HG03064 (cell line): ENCODE measurements around the gene LRRC2.
"Not testable (repeated sequence)": the region's sequence is repeated elsewhere in the genome, so short reads cannot be mapped to it uniquely, and the experiment has no call there.

Experiments
- ATAC-seq: cut with Tn5 transposase; IDR thresholded peaks from one replicate; pipeline ENCODE4 v1.9.1; 2021; ENCODE audit warnings: low read depth; ENCODE audit not compliant: unreplicated experiment

The LRRC2 gene

DNA sequence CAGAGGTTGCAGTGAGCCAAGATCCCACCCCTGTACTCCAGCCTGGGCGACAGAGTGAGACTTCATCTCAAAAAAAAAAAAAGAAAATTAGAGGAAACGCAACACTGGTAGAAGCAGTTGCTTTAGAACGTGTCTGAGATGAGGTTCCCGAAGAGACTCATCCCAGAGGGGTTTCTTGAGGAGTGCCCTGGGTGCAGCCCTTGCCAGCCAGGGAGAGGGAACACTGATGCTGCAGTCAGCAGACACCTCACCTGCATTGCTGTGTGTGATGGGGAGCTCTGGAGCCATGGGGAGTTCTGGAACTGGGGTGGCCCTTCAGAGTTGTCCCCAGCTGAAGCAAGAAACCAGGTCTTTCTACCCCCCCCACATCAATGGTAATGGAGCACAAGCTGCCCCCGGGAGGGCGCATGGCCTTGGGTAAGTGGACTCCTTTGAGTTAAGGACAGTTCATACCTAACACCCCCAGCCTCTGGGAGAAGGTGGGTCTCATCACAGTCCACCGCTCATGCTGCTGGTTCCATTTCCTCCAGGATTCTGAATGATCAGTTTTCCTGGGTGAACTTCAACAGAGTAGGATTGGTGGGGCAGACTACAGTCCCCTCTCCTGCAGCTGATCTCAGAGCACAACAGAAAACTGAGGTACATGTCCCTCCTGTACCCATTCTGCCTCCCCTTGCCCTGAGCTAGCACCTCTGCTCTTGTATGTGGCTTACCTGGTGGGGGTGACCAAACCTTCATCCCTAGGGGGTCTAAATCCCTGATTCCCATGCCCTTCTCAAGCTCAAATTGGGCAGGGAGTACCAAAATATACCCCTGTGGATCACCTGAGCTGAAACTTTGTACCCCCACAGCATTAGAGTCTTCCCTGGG is 18.7 kb upstream of the LRRC2 start:
- ATAC-seq = no peak

DNA sequence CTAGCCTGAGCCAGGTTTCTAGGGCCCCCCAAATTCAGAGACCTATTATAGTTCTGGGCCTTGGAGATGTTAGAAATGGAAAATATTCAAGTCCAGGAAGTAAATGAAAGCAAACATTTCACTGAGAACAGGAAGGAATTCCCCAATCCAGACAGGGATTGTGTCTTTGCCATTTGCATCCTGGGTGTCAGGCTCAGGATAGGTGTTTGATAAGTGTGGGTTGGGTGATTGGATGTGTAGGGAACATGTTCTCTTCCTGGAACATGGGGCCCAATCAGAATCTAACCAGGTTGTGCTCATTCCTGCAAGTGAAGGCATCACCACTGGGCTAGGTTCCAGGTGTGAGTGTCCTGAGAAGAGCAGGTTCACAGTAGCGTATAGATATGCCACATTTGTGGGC is 14.6 kb upstream of the LRRC2 start:
- ATAC-seq = no peak

DNA sequence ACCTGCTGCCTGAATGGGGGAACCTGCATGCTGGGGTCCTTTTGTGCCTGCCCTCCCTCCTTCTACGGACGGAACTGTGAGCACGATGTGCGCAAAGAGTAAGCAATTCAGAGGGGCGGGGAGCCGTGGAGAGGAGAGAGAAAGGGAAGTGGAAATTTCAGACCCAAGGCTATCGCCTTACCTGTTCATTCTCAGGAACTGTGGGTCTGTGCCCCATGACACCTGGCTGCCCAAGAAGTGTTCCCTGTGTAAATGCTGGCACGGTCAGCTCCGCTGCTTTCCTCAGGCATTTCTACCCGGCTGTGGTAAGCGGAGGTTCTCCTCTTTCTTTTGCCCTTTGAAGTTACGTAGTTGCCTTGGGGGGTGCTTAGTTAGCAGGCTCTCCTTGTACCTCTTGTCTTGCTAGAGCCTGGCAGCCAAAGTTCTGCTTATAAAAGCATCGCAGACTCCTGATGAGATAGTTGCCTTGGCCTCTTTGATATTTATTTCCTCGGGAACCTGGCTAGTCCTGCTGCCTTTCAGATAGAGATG is 13.7 kb upstream of the LRRC2 start:
- ATAC-seq = no peak

DNA sequence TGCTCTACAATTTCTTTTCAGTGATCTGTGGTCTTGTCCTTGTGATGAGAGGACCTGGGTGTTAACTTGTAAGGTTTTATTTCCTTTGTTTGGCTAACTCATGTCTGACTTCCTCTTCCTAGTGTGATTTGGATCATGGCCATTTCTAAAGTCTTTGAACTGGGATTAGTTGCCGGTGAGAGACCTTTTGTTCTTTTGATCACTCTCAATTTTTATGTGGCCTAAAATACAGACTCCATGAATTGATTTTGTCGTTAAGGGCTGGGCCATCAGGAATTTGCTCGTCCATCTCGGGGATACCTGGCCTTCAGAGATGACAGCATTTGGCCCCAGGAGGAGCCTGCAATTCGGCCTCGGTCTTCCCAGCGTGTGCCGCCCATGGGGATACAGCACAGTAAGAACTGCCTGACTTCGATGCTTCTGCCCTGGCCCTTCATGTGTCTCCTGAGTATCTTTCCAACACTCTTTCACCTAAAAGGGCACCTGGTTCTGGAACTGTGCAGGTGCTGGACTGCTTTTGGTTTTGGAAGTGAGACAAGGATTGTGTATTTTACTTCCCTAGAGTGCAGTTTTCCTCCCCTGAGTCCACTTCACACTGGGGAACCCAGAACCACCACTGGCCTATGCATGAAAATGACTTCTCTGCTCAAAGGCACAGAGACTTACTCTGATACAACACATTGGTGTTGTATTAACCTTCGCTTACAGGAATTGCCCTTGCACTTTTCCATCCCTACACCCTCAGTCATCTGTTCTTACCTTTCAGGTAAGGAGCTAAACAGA is 13.1 kb upstream of the LRRC2 start:
- ATAC-seq = no peak

DNA sequence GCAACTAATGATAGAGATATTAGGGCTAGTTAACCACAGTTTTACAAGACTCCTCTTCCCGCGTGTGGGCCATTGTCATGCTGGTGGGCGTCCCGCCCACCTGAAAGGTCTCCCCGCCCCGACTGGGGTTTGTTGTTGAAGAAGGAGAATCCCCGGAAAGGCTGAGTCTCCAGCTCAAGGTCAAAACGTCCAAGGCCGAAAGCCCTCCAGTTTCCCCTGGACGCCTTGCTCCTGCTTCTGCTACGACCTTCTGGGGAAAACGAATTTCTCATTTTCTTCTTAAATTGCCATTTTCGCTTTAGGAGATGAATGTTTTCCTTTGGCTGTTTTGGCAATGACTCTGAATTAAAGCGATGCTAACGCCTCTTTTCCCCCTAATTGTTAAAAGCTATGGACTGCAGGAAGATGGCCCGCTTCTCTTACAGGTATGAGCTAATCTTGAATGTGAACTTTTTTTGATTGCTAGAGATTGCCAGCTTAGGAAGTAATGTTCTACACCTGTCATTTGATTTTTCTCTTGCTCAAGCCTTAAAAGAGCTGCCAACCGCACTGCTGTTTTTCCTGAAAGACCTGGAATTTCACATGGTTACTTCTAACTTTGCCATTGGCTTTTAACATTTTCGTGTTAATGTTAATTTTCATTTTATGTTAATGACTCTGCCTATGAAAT is 11.6 kb upstream of the LRRC2 start:
- not testable (repeated sequence) for ATAC-seq

DNA sequence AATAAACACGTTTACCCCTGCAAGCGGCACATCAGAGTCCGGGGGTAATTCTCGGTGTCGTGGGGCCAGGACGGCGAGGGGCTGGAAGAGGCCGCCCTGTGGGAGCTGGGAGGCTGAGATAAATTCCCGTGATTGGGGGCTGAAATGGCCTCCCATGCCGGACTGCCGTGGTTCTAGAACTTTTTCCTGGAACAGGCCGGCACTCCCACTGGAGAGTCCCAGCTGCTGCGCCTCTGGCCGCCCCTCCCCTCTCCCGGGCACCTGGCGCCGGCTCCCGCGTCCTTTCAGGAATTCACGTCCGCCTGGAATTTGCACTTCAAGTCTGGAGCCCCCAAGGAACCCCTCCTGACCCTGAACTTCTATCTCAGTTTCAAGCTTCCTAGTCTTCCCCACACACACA is 10.8 kb upstream of the LRRC2 start:
- no peak for ATAC-seq

DNA sequence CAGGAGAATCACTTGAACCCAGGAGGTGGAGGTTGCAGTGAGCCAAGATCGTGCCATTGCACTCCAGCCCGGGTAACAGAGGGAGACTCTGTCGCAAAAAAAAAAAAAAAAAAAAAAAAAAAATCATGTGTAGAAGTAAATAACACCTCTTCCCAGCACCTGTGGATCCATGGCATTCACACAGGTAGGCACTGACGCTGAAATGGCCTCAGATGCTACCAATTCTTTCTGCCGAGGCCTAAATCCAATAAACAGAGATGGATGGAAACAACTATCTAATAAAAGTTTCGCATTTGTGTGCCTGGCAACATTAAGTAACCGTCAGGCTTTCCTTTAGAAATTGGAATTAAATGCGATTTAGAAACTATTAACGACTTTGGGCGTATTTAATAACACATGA is 10.3 kb upstream of the LRRC2 start:
- ATAC-seq = no peak

DNA sequence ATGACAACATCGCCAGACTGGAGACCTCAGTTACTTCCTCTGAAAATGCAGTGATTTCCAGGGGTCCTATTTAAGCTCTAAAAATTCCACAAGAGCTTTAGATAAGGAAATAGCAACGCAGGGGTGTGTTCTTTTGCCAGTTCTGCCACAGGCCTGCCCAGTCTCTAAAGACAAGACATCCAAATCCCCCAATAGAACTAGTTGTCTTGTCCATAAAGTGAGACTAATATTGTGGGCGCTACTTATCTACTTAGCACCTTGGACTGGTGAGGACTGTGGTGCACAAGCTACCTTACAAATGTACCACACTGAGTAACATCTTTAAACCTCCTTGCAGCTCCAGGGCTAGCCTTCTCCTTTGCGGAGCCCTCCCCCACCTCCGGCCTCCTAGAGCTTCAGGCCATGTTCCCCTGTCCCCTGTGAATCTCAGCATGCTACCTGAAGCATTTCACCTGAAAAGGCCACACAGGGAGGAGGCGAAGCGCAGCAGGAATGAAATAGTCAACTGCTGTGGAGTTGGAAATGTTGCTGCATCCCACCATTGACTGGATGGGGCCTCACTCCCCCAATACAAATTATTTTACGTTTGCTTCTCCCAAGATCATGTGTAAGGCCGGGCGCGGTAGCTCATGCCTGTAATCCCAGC is 9.6 kb upstream of the LRRC2 start:
- no peak for ATAC-seq

DNA sequence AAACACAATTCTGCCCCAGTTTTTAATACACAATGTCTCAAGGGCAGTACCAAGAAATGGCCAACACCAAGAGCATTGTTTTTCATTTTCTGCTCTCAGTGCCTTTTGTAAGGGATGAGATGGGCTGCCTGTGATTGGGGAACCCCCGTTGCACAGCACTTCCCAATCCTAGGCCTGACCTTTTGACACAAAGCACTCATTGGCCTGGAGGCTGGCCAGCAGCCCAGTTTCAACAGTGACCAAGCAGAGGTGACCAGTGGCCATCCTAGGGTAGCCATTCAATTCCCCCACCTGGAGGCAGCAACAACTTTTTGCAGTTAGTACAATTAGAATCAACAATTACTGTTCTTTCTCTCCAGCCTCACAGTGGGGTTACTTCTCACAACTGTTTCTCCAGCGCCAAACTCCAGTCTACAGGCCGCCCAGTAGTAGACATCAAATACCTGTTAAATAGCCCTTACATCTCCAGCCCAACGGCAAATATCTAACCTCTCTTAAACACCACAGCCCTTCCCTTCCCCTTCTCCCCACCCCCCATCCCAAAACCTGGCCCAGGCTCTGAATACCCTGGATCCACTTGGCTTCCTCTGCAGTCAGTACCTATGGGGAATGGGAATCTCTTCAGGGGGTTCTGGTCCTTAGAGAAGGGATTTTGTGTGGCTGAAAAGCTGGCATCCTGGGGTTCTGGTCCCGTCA is 8.9 kb upstream of the LRRC2 start:
- no peak for ATAC-seq

DNA sequence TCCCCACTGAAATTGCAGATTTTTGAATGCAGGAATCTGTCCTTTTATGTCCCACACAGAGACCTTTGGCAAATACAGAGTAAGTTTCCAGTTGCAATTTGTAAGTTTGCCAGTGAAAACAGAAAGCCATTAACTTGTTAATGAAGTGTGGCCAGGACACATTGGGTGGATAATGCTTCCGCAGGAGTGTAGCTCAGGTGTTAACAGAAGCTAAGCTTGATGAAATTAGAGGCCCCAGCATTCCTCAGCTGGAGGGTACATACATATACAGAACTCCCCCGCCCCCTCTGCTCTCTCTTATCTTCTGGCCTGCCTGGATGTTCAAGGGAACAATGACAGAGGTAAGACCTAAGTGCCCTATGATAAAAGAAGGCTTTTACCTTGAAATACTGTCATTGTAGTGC is 8.1 kb upstream of the LRRC2 start:
- no peak for ATAC-seq

DNA sequence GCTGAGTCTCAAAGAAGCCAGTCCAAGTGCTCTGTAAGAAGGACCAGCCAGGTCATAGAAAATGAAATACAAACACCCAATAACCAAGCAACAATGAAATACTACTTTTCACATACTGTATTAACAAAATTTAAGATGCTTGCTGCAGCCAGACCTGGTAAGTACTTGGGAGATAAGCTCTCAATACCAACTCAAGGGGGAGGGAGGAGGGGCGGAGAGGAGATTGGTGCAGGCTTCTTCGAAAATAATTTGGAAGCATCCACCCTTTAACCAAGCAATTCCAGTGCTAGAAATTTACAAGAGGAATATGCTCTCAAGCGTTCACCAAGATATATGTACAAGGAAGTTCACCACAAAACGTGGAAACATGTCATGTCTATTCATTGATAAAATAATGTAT is 7.6 kb upstream of the LRRC2 start:
- no peak for ATAC-seq

DNA sequence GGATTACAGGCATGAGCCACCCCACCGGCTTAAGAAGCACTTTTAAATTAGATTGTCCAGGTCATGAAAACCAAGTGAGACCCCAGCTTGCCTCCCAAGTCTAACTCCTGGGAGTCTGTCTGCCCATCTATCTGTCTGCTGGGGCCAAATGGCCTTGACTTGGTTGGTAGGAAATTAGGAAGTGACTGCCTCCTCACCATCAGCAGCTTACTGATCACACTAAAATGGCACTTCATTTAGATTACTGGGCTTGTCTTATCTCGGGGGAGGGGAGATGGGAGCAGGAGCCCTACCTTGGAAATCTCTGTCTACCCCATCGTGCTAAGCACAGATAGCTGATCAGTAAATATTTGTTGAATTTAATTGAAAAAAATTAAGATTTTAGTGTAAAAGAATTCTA is 5.6 kb upstream of the LRRC2 start:
- no peak for ATAC-seq

DNA sequence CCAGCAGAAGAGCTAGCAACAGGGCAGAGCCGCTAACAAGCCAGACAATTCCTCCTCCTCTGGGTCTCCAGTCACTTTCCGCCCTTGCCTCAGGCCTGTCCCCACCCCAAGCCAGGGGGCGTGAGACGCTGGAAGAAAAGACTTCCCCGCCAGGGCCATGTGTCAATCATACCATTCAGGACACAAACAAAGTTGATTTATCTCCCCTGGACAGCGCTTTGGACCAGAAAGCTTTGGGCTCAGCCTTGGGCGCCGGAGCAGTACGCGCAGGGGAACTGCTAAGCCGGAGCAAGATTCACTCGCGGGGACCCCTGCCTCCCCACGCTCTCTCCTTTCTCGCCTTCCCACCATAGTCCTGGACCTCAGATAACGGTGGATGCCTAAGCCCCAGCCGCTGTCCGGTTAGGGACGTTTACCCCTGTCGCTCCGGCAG is 479 bp downstream of the LRRC2 start:
- no peak for ATAC-seq

DNA sequence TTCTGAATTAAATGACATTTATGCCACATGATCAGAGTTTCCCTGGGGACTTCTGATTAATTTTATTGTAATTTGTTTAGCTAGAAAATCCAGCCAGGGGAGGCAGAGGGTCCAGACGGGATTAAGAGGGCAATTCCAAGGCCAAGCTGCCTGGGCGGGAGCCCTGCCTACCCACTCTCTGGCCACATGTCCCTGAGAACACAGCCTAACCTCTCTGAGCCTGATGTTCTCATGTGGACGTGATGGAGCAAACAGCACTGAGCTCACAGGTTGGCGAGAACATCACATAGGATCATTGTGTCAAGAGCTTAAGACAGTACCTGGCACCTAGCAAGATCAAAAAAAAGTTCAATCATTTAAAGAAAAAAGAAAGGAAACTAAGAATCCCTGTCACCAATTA is 1.0 kb downstream of the LRRC2 start:
- no peak for ATAC-seq

DNA sequence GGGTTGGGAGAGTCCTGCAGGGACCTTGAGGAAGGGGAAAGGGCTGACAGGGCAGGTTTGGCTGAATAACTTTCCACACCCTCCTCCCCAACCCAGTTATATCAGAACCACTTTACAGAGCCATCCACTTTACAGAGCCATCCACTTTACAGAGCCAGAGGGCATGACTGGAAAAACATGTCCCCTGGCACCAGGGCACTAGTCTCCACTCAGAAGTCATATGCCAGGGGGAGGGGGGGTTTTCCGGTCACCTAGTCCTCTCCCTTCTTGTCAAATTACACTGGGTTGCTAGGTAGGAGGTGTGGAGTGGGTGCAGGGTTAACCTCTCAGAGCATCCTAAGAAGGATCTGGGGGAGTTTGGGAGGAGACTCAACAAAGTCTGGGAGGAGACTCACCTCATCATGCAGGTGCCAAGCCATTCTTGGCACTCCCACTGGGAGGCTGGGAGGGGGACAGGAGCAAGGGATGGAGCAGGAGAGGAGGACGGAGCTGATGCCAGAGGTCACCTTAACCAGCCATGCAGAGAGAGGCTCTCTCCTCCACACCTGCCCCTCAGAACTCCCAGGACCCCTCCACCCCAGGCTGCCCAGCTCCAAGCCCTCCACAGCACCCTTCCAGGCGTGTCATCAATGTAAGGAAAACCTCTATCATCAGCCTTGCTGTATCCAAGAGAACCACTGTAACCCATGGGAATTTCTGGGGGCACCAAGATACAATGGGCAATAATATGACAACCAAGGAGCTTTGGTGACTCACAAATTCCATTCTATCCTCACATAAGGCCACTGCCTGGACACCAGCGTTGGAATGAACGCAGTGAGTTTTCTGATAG is 1.7 kb downstream of the LRRC2 start:
- no peak for ATAC-seq

DNA sequence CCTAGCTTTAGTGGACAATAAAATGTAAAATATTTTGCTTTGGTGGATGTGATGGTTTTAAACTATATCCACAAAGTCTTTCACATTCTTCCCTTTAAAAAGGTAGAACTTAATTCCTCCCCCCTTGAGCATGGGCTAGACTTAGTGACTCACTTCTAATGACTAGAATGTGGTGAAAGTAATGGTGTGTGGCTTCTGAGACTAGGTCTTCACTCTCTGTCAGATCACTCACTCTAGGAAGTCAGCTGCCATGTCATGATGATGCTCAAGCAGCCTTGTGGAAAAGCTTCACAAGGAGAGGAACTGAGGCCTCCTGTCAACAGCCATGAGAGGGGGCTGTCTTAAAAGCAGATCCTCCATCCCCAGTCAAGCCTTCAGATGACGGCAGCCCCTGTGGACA is 4.2 kb downstream of the LRRC2 start:
- ATAC-seq = no peak

DNA sequence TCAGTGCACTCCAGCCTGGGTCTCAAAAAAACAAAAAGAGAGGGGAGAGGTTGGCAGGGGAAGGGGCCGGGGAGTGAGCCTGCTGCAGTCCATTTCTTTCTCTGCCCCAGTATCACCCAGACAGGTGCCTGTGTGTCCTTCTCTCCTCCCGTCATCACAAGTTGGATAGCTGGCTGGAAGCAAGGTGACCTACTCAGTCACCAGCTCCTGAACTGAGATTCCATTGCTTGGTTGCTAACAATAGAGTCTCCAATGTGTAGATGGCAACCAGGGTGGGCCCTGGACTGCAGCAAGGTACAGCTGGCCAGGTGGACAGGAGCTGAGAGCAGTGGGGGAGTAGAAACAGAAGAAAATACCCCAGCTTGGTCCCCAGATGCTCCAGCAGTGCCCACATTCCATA is 4.6 kb downstream of the LRRC2 start:
- no peak for ATAC-seq

DNA sequence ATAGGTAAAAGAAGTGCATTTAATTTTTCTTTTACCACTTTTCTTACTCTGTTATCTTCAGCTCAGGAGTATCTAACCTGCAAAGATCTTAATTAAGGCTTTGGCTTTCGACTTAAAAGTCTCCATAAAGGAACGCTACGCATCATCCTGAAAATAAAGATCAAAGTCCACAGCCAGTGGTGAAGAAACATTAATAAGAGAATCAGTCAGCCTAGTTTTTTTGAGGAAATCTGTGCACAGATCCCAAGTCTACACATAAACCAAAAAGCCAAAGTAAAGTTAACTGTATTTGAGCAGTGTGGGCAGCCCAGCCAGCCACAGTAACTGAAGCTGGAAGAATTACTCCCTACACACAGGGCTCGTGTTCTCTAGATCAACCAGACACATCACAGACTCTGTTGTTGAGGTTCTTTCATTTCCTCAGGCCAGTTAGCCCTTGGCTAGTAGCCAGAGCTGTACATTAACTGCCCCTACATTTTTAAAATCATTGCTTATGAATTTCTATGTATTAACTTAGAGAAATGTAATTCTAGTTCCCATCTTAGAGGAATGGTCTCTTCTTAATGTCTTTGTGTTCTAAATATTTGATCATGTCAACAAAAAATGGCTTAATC is 6.9 kb downstream of the LRRC2 start:
- no peak for ATAC-seq
